ENCODE results near the gene SELPLG.

DNA sequence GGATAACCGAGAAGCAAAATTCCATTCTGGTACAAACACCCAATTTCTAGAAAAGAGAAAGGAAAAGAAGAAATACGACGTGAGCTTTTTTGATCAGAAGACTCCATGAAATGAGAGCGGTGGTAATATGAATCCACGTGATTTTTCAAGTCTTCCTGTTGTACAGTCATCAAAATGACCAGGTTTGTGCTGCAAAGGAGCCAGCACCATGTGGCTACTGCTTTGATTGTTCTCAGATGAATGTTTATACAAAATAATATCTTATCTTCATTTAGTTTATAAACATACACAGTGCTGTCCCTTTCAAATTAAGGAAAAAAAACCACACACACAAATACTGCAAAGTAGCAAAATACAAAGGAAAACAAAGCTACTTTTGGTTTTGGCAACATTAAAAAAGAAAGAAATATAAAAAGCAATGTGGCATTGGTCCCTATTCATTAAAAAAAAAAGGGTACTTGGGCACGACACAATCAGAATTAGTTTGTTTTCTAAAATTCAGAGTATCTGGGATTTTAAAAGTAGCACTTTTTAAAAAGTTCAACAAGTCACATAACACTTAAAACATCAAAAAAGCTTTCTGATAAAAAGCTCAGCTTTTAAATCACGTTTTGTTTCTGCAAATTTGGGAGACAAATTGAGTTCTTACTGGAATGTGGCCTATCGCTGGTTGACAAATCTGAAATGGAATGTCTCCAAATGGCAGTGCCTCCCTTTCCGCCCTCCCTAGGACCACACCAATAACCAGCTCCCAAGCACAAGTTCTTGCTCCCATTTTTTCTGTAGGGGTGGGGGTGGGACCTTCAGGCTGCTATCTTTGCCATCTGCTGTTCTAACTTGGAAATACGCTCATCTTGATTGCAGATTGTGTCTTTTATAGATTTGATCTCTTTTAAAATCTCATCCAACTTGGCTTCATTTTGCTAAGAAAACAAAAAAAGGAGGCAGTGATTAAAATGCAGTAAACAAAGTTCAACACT lies 13.2 kb upstream of the SELPLG start:
- TF ChIP-seq CTCF (IDR thresholded peaks at IDR 0.05; ENCODE audit: borderline replicate concordance, extremely low read depth, low read length, poor library complexity, severe bottlenecking) (no peak), EZH2 (IDR thresholded peaks at IDR 0.05; ENCODE audit: borderline replicate concordance, low read depth, low read length, severe bottlenecking) (no peak)
